ENCODE results near the gene TSR1. TPM values are rescaled to one million over a fixed set of nuclear protein-coding genes. Genes with fewer than 3 reads are reported as not detected.

The TSR1 gene
- total and polyA plus RNA-seq, 12 donors: 12.7 to 74.6 (median 26.1) TPM

- H3K4me1 ChIP-seq (replicated peaks in 1 of 2): peaks cover 0 to 13% of the 10 kb centered on the region in 2 donors
- intact Hi-C loops (cut with DNase I): loop anchor here in 1 of 2 donors (2.0 kb wide), 1 partner anchor 37 kb away; no protein-coding TSS in a partner anchor
- peaks cover 0 to 25% of the 10 kb centered on the region in 2 donors for H3K36me3 ChIP-seq (replicated peaks in 1 of 2)
- H3K27ac ChIP-seq: no peak overlapping the region
- H3K27me3 ChIP-seq: no peaks in the 10 kb centered on the region
- no peak for DNase-seq
- no peak overlapping the region for H3K4me3 ChIP-seq
- H3K9me3 ChIP-seq (replicated peaks in 1 of 3): no peaks in the 10 kb centered on the region
- TF ChIP-seq, protein P1, sequence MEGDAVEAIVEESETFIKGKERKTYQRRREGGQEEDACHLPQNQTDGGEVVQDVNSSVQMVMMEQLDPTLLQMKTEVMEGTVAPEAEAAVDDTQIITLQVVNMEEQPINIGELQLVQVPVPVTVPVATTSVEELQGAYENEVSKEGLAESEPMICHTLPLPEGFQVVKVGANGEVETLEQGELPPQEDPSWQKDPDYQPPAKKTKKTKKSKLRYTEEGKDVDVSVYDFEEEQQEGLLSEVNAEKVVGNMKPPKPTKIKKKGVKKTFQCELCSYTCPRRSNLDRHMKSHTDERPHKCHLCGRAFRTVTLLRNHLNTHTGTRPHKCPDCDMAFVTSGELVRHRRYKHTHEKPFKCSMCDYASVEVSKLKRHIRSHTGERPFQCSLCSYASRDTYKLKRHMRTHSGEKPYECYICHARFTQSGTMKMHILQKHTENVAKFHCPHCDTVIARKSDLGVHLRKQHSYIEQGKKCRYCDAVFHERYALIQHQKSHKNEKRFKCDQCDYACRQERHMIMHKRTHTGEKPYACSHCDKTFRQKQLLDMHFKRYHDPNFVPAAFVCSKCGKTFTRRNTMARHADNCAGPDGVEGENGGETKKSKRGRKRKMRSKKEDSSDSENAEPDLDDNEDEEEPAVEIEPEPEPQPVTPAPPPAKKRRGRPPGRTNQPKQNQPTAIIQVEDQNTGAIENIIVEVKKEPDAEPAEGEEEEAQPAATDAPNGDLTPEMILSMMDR (IDR thresholded peaks at IDR 0.05): no peak
- no peak for TF ChIP-seq POLR2A (IDR thresholded peaks at IDR 0.05)
- 64 to 88% (median 87%) methylated on average over 6 to 25 of the region's 25 CpGs; no CpG with 5 or more reads in 1 of the 4 donors for WGBS, 4 donors
Observed at GRCh38 chr17:2379489-2380225, 43.4 kb upstream of the TSR1 start.

DNA sequence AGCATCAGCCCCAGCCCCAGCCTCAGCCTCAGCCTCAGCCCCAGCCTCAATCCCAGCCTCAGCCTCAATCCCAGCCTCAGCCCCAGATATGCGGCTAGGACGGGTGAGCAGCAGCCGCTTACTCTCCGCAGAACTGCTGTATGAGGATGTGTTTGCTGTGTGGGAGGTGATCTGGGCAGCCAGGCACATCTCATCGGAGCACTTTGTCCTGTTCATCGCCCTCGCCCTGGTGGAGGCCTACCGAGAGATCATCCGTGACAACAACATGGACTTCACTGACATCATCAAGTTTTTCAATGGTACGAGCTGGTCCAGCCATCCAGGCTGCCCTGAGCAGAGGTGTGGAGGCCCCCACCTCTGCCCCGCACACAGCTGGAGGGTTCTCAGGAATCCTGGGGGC lies 42.6 kb upstream of the TSR1 start:
- peaks cover 0 to 13% of the 10 kb centered on the region in 2 donors for H3K4me1 ChIP-seq (replicated peaks in 1 of 2)
- peaks cover 0 to 25% of the 10 kb centered on the region in 2 donors for H3K36me3 ChIP-seq (replicated peaks in 1 of 2)
- DNase-seq: no peak
- H3K4me3 ChIP-seq: no peak overlapping the region
- TF ChIP-seq, protein P1 (IDR thresholded peaks at IDR 0.05): no peak
- no peak for TF ChIP-seq POLR2A (IDR thresholded peaks at IDR 0.05)
- no peaks in the 10 kb centered on the region for H3K27me3 ChIP-seq
- WGBS, 4 donors: 80 to 94% (median 90%) methylated on average over 3 to 11 of the region's 11 CpGs
- H3K27ac ChIP-seq: no peak overlapping the region
- intact Hi-C loops (cut with DNase I): no loop called here
- H3K9me3 ChIP-seq (replicated peaks in 1 of 3): no peaks in the 10 kb centered on the region

DNA sequence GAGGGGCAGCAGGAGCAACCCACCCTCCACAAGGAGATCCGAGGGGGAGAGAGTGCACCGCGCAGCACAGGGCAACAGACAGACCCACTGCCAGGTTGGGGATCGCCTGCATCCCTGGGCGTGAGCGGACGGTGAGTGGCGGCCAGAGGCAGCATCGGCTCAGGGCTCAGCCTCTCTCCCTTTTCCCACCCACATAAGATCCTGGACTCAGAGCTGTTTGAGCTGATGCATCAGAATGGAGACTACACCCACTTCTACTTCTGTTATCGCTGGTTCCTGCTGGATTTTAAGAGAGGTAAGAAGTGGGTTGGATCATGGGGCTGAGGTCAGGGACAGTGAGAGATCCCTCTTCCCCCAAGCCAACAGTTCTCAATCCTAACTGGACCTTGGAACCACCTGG lies 41.4 kb upstream of the TSR1 start:
- Histone ChIP-seq H3K4me1 (replicated peaks in 1 of 2) (peaks cover 0 to 4% of the 10 kb centered on the region in 2 donors), H3K4me3 (no peak overlapping the region), H3K9me3 (replicated peaks in 1 of 3) (no peaks in the 10 kb centered on the region), H3K27me3 (no peaks in the 10 kb centered on the region), H3K27ac (no peak overlapping the region), H3K36me3 (replicated peaks in 1 of 2) (peaks cover 0 to 32% of the 10 kb centered on the region in 2 donors)
- 92 to 97% (median 95%) methylated on average over 5 to 10 of the region's 10 CpGs for WGBS, 4 donors
- no peak for DNase-seq
- TF ChIP-seq POLR2A (IDR thresholded peaks at IDR 0.05): no peak
- TF ChIP-seq, protein P1 (IDR thresholded peaks at IDR 0.05): no peak
- intact Hi-C loops (cut with DNase I): no loop called here

GRCh38 chr17:2376107-2376506 lies 39.9 kb upstream of the TSR1 start:
- intact Hi-C loops (cut with DNase I): no loop called here
- H3K27ac ChIP-seq: no peak overlapping the region
- H3K4me3 ChIP-seq: no peak overlapping the region
- TF ChIP-seq, protein P1 (IDR thresholded peaks at IDR 0.05): no peak
- TF ChIP-seq POLR2A (IDR thresholded peaks at IDR 0.05): no peak
- no peak for DNase-seq
- H3K4me1 ChIP-seq (replicated peaks in 1 of 2): no peaks in the 10 kb centered on the region
- no peaks in the 10 kb centered on the region for H3K9me3 ChIP-seq (replicated peaks in 1 of 3)
- H3K27me3 ChIP-seq: no peaks in the 10 kb centered on the region
- WGBS, 4 donors: 92 to 95% (median 94%) methylated on average over 6 to 14 of the region's 14 CpGs
- peaks cover 0 to 32% of the 10 kb centered on the region in 2 donors for H3K36me3 ChIP-seq (replicated peaks in 1 of 2)

Data from adrenal gland (tissue), 12 donors.